HG02840 (cell line): ENCODE results near the gene BCL10.

Experiments used
- ATAC-seq: cut with Tn5 transposase; IDR thresholded peaks from one replicate; pipeline ENCODE4 v1.9.1; 2021; ENCODE audit warnings: mild to moderate bottlenecking, moderate library complexity, moderate number of reproducible peaks; ENCODE audit not compliant: unreplicated experiment, low FRiP score

BCL10 gene

GRCh38 chr1:85276215-85276977 lies at the start of gene BCL10:
TSS of gene BCL10 (minus strand) at chr1:85276632. CDS start at chr1:85276352, 280 bp downstream.
- peak; percentile 99 for ATAC-seq

- ATAC-seq: no peak
Measured at GRCh38 chr1:85325920-85326319, 49.5 kb upstream of the BCL10 start.

GRCh38 chr1:85323770-85324169 lies 47.3 kb upstream of the BCL10 start:
- ATAC-seq: no peak

GRCh38 chr1:85322655-85323054 lies 46.2 kb upstream of the BCL10 start:
- no peak for ATAC-seq

- no peak for ATAC-seq
Measured at GRCh38 chr1:85321237-85321964, 45.0 kb upstream of the BCL10 start.

- ATAC-seq: no peak
Measured at GRCh38 chr1:85320371-85321131, 44.1 kb upstream of the BCL10 start.

GRCh38 chr1:85319931-85320330 lies 43.5 kb upstream of the BCL10 start:
- ATAC-seq: no peak

- ATAC-seq: no peak
Measured at GRCh38 chr1:85319491-85319890, 43.1 kb upstream of the BCL10 start.

- ATAC-seq: no peak
Measured at GRCh38 chr1:85318217-85318616, 41.8 kb upstream of the BCL10 start.

GRCh38 chr1:85317560-85317959 lies 41.1 kb upstream of the BCL10 start:
- ATAC-seq: no peak

- no peak for ATAC-seq
Measured at GRCh38 chr1:85316321-85316720, 39.9 kb upstream of the BCL10 start.

- ATAC-seq: no peak
Measured at GRCh38 chr1:85315789-85316188, 39.4 kb upstream of the BCL10 start.

GRCh38 chr1:85314726-85315125 lies 38.3 kb upstream of the BCL10 start:
- no peak for ATAC-seq

- no peak for ATAC-seq
Measured at GRCh38 chr1:85313888-85314696, 37.7 kb upstream of the BCL10 start.

GRCh38 chr1:85311818-85312217 lies 35.4 kb upstream of the BCL10 start:
- no peak for ATAC-seq

- ATAC-seq: no peak
Measured at GRCh38 chr1:85308833-85309350, 32.5 kb upstream of the BCL10 start.

GRCh38 chr1:85307987-85308832 lies 31.8 kb upstream of the BCL10 start:
- ATAC-seq: peak; percentile 67

- no peak for ATAC-seq
Measured at GRCh38 chr1:85306236-85306635, 29.8 kb upstream of the BCL10 start.

GRCh38 chr1:85303440-85304162 lies 27.2 kb upstream of the BCL10 start:
- no peak for ATAC-seq
